ENCODE measurements around the gene TIGD3.

DNA sequence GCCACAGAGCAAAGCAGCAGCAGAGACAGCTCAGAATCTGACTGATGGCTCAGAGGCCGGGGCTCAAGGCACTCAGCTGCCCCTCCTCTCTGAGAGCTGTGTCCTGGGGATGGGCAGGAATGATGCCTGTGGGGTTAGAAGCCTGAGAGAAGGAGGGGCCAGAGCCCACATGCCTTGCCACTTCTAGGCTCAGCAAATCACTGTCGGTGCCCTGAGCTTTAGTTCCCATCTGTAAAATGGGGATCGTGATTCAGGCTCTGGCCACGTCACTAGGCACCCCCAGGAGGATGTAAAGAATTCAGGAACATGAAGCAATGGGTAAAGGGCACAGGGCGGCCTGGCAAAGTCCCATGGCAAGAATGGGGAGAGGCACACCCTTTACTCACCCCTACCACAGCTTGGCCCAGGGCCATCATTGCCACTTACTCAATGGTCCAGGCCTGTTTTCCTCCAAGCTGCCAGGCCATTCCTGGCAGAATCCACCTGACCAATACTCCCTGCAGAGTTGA lies 43.3 kb upstream of the TIGD3 start:
- TF ChIP-seq, protein P1, sequence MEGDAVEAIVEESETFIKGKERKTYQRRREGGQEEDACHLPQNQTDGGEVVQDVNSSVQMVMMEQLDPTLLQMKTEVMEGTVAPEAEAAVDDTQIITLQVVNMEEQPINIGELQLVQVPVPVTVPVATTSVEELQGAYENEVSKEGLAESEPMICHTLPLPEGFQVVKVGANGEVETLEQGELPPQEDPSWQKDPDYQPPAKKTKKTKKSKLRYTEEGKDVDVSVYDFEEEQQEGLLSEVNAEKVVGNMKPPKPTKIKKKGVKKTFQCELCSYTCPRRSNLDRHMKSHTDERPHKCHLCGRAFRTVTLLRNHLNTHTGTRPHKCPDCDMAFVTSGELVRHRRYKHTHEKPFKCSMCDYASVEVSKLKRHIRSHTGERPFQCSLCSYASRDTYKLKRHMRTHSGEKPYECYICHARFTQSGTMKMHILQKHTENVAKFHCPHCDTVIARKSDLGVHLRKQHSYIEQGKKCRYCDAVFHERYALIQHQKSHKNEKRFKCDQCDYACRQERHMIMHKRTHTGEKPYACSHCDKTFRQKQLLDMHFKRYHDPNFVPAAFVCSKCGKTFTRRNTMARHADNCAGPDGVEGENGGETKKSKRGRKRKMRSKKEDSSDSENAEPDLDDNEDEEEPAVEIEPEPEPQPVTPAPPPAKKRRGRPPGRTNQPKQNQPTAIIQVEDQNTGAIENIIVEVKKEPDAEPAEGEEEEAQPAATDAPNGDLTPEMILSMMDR (IDR thresholded peaks at IDR 0.05; ENCODE audit: low read depth, low read length, missing input control) = no peak
- TF ChIP-seq, protein P2, sequence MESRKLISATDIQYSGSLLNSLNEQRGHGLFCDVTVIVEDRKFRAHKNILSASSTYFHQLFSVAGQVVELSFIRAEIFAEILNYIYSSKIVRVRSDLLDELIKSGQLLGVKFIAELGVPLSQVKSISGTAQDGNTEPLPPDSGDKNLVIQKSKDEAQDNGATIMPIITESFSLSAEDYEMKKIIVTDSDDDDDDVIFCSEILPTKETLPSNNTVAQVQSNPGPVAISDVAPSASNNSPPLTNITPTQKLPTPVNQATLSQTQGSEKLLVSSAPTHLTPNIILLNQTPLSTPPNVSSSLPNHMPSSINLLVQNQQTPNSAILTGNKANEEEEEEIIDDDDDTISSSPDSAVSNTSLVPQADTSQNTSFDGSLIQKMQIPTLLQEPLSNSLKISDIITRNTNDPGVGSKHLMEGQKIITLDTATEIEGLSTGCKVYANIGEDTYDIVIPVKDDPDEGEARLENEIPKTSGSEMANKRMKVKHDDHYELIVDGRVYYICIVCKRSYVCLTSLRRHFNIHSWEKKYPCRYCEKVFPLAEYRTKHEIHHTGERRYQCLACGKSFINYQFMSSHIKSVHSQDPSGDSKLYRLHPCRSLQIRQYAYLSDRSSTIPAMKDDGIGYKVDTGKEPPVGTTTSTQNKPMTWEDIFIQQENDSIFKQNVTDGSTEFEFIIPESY (IDR thresholded peaks at IDR 0.05) = no peak
- TF ChIP-seq RAD21 (IDR thresholded peaks at IDR 0.05) (no peak), HNF4A (conservative IDR thresholded peaks at IDR 0.05) (no peak), YY1 (IDR thresholded peaks at IDR 0.05) (no peak)
- TF ChIP-seq, protein P3, sequence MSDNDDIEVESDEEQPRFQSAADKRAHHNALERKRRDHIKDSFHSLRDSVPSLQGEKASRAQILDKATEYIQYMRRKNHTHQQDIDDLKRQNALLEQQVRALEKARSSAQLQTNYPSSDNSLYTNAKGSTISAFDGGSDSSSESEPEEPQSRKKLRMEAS (IDR thresholded peaks at IDR 0.05) = no peak
- TF ChIP-seq, protein P4, sequence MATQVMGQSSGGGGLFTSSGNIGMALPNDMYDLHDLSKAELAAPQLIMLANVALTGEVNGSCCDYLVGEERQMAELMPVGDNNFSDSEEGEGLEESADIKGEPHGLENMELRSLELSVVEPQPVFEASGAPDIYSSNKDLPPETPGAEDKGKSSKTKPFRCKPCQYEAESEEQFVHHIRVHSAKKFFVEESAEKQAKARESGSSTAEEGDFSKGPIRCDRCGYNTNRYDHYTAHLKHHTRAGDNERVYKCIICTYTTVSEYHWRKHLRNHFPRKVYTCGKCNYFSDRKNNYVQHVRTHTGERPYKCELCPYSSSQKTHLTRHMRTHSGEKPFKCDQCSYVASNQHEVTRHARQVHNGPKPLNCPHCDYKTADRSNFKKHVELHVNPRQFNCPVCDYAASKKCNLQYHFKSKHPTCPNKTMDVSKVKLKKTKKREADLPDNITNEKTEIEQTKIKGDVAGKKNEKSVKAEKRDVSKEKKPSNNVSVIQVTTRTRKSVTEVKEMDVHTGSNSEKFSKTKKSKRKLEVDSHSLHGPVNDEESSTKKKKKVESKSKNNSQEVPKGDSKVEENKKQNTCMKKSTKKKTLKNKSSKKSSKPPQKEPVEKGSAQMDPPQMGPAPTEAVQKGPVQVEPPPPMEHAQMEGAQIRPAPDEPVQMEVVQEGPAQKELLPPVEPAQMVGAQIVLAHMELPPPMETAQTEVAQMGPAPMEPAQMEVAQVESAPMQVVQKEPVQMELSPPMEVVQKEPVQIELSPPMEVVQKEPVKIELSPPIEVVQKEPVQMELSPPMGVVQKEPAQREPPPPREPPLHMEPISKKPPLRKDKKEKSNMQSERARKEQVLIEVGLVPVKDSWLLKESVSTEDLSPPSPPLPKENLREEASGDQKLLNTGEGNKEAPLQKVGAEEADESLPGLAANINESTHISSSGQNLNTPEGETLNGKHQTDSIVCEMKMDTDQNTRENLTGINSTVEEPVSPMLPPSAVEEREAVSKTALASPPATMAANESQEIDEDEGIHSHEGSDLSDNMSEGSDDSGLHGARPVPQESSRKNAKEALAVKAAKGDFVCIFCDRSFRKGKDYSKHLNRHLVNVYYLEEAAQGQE (IDR thresholded peaks at IDR 0.05) = no peak

All from liver (tissue), 3 donors.